ENCODE results near the gene UQCR10. TPM values are rescaled to one million over a fixed set of nuclear protein-coding genes. Genes with fewer than 3 reads are reported as not detected.
A peak's percentile ranks its signal among the peaks of the same experiment; 100 is the strongest.

Gene UQCR10
- total RNA-seq, 2 donors from 2014 or later: 92.8 to 124 TPM

GRCh38 chr22:29720811-29721323 lies 46.3 kb upstream of the UQCR10 start:
- Histone ChIP-seq H3K27me3 (replicated peaks; ENCODE audit: insufficient read depth) (peaks cover 9% of the 10 kb centered on the region), H3K4me1 (replicated peaks) (peaks cover 7% of the 10 kb centered on the region), H3K27ac (no peak overlapping the region), H3K4me3 (peak overlapping the region; percentile 5 to 25), H3K9me3 (no peaks in the 10 kb centered on the region), H3K36me3 (no peaks in the 10 kb centered on the region)
- no peak for TF ChIP-seq POLR2AphosphoS5 (IDR thresholded peaks at IDR 0.05)
- TF ChIP-seq POLR2A (IDR thresholded peaks at IDR 0.05): no peak
- TF ChIP-seq, protein P1, sequence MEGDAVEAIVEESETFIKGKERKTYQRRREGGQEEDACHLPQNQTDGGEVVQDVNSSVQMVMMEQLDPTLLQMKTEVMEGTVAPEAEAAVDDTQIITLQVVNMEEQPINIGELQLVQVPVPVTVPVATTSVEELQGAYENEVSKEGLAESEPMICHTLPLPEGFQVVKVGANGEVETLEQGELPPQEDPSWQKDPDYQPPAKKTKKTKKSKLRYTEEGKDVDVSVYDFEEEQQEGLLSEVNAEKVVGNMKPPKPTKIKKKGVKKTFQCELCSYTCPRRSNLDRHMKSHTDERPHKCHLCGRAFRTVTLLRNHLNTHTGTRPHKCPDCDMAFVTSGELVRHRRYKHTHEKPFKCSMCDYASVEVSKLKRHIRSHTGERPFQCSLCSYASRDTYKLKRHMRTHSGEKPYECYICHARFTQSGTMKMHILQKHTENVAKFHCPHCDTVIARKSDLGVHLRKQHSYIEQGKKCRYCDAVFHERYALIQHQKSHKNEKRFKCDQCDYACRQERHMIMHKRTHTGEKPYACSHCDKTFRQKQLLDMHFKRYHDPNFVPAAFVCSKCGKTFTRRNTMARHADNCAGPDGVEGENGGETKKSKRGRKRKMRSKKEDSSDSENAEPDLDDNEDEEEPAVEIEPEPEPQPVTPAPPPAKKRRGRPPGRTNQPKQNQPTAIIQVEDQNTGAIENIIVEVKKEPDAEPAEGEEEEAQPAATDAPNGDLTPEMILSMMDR (IDR thresholded peaks at IDR 0.05): no peak
- DNase-seq (ENCODE audit: low spot score): no peak
- 10% methylated on average over 25 of the region's 53 CpGs for WGBS
- intact Hi-C loops (cut with DNase I): no loop called here

DNA sequence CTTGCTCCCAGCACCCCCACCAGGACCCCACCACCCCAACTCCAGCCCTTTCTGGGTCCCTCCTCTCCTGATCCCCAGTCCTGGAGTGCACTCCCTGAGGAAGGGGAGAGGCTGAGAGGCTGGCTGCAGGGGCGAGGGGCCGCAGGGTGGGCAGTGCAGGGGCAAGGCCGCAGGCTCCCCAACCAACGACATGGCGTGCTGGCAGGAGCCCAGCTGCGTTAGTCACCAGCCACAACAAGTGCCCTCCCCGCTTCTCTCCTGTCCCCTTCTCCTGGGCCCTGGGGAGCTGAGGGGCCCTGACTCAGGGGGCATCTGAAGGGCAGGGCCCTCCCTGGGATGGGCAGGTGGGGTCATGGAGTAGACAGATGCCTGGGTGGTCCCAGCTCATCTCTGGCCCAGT lies 45.0 kb upstream of the UQCR10 start:
- intact Hi-C loops (cut with DNase I): no loop called here
- Histone ChIP-seq H3K27me3 (replicated peaks; ENCODE audit: insufficient read depth) (peaks cover 9% of the 10 kb centered on the region), H3K9me3 (no peaks in the 10 kb centered on the region), H3K36me3 (no peaks in the 10 kb centered on the region), H3K4me1 (replicated peaks) (peaks cover 7% of the 10 kb centered on the region), H3K4me3 (no peak overlapping the region), H3K27ac (no peak overlapping the region)
- WGBS: 82% methylated on average over 7 of the region's 7 CpGs
- DNase-seq (ENCODE audit: low spot score): no peak
- TF ChIP-seq POLR2AphosphoS5 (IDR thresholded peaks at IDR 0.05) (no peak), POLR2A (IDR thresholded peaks at IDR 0.05) (no peak)
- TF ChIP-seq, protein P1 (IDR thresholded peaks at IDR 0.05): no peak

DNA sequence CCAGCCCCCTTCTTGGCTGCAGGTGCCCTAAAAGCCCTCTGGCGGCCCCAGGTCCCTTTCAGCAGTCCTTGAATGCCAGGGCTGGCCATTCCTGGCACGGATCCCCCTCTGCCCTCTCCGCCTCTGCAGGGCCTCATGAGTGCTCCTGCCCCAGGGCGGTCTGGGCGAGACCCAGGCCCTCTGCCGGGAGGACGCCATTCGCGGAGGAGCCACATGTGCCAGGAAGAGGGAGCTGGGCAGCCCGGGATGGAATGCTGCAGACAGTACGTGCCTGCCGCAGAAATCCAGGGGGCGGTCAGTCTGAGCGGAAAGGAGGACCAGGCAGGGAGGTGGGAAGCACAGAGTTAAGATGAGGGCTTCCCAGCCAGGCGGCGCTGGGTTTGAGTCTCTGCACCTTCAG lies 44.6 kb upstream of the UQCR10 start:
- Histone ChIP-seq H3K9me3 (no peaks in the 10 kb centered on the region), H3K4me3 (no peak overlapping the region), H3K27ac (no peak overlapping the region), H3K36me3 (no peaks in the 10 kb centered on the region), H3K4me1 (replicated peaks) (peaks cover 7% of the 10 kb centered on the region), H3K27me3 (replicated peaks; ENCODE audit: insufficient read depth) (peaks cover 9% of the 10 kb centered on the region)
- 85% methylated on average over 16 of the region's 16 CpGs for WGBS
- intact Hi-C loops (cut with DNase I): no loop called here
- DNase-seq (ENCODE audit: low spot score): no peak
- TF ChIP-seq POLR2AphosphoS5 (IDR thresholded peaks at IDR 0.05): no peak
- TF ChIP-seq, protein P1 (IDR thresholded peaks at IDR 0.05): no peak
- TF ChIP-seq POLR2A (IDR thresholded peaks at IDR 0.05): no peak

- Histone ChIP-seq H3K4me1 (replicated peaks) (peaks cover 7% of the 10 kb centered on the region), H3K4me3 (no peak overlapping the region), H3K36me3 (no peaks in the 10 kb centered on the region), H3K9me3 (no peaks in the 10 kb centered on the region), H3K27ac (no peak overlapping the region), H3K27me3 (replicated peaks; ENCODE audit: insufficient read depth) (peaks cover 9% of the 10 kb centered on the region)
- no peak for DNase-seq (ENCODE audit: low spot score)
- WGBS: 95% methylated on average over 10 of the region's 10 CpGs
- TF ChIP-seq, protein P1 (IDR thresholded peaks at IDR 0.05): no peak
- TF ChIP-seq POLR2A (IDR thresholded peaks at IDR 0.05) (no peak), POLR2AphosphoS5 (IDR thresholded peaks at IDR 0.05) (no peak)
- intact Hi-C loops (cut with DNase I): no loop called here
Measured at GRCh38 chr22:29723766-29724165, 43.4 kb upstream of the UQCR10 start.

DNA sequence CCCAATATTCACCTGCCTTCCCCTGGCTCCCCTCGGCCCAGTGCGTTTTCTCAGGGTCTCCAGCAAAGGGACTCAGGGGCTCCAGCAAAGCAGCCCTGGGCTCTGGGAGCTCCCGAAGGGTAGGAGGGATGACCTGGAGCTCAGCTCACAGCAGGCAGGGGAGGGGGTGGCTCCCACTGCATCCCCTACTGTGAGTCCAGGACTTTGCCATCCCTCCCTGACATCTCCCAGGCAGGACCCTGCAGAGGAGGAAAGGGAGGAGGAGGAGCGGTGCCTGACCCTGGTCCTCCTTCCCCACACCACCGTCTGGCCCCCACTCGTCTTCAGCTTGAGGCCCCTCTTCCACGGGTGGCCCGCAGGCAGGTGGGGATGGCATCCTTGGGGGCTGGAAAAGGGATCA lies 42.3 kb upstream of the UQCR10 start:
- intact Hi-C loops (cut with DNase I): no loop called here
- WGBS: 77% methylated on average over 5 of the region's 8 CpGs
- H3K27ac ChIP-seq: no peak overlapping the region
- peaks cover 4% of the 10 kb centered on the region for H3K27me3 ChIP-seq (replicated peaks; ENCODE audit: insufficient read depth)
- no peak overlapping the region for H3K4me3 ChIP-seq
- no peak for DNase-seq (ENCODE audit: low spot score)
- no peaks in the 10 kb centered on the region for H3K36me3 ChIP-seq
- TF ChIP-seq, protein P1 (IDR thresholded peaks at IDR 0.05): no peak
- TF ChIP-seq POLR2AphosphoS5 (IDR thresholded peaks at IDR 0.05) (no peak), POLR2A (IDR thresholded peaks at IDR 0.05) (no peak)
- no peaks in the 10 kb centered on the region for H3K9me3 ChIP-seq
- peaks cover 7% of the 10 kb centered on the region for H3K4me1 ChIP-seq (replicated peaks)
